Stimulated activated CD4-positive, alpha-beta T cell treated with anti-CD3 and anti-CD28 coated beads, TNF-alpha, amount 100 ng/mL, for 24 hours (primary cell): Measurements from ENCODE around the gene RAB1A.
"Not testable (repeated sequence)": the region's sequence is repeated elsewhere in the genome, so short reads cannot be mapped to it uniquely, and the experiment has no call there.

Experiments
- DNase-seq, 3 experiments: peaks; one replicate each; pipeline ENCODE4 v3.0.0-alpha.2; 2020; ENCODE audit warnings: low read depth in 3 of 3

Gene RAB1A

DNA sequence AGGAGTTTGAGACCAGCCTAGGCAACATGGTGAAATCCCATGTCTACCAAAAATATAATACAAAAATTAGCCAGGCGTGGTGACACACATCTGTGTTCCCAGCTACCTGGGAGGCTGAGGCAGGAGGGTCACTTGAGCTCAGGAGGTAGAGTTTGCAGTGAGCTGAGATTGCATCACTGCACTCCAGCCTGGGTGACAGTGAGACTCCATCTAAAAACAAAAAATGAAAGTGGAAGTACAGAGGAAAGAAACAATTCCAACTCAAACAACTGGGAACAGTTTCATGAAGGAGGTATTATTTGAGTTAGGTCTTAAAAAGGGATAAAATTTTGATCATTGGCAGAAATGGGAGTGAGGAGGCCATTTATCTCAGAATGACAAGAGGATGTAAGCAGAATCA lies 6.3 kb upstream of the RAB1A start:
- DNase-seq: no peak

DNA sequence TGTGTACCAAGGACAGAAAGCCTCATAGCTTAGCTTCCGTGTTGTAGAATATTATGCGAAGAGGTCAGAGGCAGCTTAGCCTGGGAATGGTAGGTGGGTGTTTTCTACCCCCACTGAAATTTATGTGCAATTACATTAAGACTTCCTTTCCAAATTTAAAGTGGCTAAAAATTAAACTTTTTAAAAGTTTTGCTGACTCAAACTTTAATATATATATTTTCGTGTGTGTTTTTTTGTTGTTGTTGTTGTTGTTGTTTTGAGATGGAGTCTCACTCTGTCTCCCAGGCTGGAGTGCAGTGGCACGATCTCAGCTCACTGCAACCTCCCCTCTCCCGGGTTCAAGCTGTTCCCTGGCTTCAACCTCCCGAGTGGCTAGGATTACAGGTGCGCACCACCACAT lies 4.3 kb upstream of the RAB1A start:
- DNase-seq: no peak

DNA sequence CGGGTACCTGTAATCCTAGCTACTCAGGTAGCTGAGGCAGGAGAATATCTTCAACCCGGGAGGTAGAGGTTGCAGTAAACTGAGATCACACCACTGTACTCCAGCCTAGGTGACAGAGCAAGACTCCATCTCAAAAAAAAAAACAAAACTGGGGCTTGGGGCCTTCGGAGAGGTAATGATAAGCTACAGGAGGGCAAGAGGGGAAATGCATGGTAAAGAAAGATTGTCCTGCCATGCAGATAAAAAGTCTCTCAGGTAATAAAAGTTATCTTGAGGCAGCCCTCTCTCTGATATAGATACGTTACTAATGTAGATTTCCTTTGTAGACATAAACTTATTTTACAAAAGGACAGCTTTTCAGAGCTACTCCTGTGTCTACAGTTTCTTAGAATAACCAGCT lies 3.7 kb upstream of the RAB1A start:
- DNase-seq: no peak

DNA sequence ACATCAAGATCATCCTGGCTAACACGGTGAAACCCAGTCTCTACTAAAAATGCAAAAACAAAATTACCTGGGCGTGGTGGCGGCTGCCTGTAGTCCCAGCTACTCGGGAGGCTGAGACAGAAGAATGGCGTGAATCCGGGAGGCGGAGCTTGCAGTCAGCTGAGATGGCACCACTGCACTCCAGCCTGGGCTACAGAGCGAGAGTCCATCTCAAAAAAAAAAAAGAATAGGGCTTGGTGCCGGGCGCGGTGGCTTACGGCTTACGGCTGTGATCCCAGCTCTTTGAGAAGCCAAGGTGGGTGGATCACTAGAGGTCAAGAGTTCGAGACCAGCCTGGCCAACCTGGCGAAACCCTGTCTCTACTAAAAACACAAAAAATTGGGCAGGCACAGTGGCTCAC lies 3.0 kb upstream of the RAB1A start:
- DNase-seq: not testable (repeated sequence)

DNA sequence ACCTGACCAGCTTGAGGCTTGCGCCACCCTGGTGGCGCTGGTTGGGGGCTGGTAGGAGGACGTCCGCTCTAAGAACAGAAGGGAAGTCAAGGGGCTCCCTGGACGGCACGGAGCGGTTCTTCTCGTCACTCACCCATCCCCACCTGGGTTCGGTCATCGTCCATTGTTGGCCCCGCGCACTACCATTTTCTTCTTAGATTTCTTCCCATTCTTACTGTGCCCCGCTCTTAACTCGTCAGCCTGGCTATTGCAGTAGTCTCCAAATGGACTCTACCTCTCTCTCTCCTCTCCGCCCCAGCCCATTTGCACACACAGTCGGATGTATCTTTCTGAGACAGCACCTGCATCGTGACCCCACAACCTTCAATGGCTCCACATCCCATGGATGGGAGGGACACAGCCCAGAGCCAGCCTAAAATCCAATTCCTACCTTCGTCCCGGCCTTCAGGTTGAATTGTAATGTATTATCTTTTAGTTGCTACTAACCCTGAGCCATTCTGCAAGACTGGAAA lies 814 bp upstream of the RAB1A start:
- DNase-seq: peak in 2 of 3 experiments; percentile 2 to 3

DNA sequence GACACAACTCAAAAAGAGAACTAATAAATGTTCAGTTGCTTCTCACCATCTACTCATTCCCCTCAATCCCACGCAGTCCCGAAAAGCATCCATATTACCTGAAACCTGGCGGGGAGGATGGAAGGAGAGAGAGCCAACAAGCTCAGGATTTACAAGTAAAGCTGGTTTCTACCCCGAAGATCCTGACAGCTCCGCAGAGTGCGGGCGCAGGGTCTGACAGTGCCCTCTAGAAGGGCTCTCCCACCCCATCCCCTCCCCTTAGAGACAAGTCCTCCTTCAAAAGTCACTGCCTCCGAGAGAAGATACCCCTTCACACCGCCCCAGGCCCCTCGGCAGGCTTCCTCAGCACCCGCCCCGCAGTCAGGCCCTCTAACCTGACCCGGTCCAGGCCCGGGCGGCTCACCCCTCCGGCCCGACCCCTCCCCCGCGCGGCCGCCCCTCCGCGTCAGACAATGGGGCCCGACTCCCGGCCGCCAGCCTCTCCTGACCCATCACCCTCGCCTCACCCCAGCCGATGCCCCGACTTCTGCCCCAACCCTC lies 550 bp downstream of the RAB1A start:
- peak in 1 of 3 experiments; percentile 24 for DNase-seq

DNA sequence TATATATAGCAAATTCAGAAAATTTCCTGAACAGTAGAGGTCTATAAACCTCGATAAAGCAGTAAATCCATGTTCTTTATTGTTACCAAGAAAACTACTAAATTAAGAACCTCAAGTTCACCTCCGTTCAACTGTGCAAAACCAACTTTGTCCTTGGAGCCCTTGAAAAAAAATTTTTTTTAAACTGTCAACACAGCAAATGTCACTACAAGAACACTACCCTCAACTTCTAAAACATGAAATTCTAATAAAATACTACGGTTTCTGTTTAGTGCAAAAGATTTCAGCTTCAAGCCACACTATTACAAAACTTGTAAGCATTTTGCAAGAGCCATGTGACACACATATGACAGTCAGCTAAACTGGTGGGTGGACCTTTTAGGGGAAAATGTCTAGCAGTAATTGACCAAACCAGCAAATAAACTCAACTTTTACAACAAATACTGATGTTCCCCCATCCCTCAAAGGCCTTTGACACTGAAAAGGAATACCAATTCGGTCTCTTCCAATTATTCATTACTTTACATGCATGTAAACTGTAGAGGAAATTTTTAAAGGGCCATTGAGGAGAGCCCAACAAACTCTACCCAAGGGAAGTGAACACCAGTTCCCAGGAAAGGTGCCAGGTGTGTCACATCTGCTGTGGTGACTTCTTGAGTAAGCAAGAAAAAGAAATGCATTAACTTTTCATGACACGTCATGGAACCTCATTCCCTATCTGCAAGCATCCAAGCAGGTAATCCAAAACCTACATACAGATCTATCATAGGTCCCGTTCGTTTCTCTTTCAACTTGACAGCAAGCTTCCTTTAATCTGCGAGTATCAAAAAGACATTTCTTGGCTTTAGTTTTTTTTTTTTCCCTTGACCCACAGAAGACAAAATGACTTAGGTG lies 1.4 kb downstream of the RAB1A start:
- DNase-seq: no peak

DNA sequence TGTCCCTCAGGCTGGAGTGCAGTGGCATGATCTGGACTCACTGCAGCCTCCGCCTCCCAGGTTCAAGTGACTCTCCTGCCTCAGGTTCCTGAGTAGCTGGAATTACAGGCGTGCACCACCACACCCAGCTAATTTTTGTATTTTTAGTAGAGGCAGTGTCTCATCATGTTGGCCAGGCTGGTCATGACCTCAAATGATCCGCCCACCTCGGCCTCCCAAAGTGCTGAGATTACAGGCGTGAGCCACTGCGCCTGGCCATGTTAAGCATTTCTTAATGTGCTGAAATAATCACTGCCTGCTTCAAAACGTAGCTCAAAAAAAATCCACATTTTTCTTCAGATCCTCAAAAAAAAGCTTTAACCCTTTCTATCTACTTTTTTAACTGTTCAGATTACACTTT lies 4.4 kb downstream of the RAB1A start:
- not testable (repeated sequence) for DNase-seq

DNA sequence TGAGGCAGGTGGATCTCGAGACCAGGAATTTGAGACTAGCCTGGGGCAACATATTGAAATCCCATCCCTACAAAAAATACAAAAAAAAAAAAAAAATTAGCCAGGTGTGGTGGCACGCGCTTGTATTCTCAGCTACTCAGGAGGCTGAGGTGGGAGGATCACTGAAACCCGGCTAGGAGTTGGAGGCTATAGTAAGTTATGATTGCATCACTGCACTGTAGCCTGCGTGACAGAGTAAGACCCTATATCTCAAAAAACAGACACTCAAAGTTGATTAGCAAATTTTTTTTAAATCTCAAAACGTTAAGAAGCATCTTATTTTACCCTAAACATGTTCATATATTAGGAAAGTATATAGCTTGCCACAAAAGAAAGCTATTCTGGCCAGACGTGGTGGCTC lies 7.6 kb downstream of the RAB1A start:
- DNase-seq: no peak

DNA sequence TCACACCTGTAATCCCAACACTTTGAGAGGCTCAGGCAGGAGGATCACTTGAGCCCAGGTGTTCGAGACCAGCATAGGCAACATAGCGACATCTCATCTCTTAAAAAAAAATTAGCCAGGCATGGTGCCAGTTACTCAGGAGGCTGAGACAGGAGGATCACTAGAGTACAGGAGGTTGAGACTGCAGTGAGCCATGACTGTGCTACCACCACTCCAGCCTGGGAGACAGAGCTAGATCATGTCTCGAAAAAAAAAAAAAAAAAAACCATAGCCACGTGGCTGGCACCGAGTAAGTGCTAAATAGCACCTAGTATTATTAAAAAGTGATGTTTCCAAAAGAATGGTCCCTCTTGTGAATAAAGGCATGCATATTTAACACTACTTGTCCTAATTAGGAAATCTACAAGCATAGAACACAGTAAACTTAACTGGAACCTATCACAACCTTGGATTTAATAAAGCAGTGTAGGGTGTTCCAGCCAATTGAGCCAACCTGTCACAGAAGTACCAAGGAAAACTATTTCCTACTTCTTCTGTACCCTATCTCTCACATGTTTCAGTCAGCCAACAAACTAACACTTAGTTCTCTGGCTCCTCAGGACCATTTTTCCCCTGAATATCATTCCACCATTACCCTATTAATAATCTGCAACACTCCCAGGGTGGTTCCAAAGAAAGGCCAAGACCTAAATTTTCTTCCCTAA lies 8.8 kb downstream of the RAB1A start:
- DNase-seq: no peak

DNA sequence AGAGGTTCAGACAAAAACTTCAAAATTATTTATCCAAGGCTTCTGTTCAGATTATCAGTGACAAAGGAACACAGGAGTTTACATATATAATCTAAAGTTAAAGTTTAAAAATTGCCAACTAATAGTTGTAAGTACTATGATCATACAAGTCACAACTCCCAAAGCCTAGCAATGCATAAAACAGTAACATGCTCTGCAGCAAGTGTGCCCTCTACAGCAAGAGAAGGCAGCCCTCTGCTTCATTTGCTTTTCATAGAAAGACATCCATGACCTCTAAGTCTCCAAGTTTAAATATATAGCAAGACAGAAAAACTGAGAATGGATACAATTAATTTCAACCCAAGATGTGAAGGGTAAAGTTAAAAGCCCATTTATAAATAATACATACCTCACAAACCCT lies 13.3 kb downstream of the RAB1A start:
- no peak for DNase-seq

DNA sequence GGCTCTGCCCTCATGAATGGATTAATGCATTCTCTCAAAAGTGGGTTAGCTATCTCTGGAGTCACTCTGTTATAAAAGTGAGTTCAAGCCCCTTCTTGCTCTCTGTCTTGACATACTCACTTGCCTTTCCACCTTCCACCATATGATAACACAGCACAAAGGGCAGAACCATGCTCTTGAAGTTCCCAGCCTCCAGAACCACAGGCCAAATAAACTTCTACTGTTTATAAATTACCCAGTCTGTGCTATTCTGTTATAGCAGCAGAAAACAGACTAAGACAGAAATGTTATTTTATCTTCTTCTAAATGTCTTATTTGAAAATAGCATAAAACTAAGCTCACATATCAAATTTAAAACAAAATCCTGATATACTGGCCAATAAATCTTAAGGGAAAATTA lies 15.0 kb downstream of the RAB1A start:
- no peak for DNase-seq

DNA sequence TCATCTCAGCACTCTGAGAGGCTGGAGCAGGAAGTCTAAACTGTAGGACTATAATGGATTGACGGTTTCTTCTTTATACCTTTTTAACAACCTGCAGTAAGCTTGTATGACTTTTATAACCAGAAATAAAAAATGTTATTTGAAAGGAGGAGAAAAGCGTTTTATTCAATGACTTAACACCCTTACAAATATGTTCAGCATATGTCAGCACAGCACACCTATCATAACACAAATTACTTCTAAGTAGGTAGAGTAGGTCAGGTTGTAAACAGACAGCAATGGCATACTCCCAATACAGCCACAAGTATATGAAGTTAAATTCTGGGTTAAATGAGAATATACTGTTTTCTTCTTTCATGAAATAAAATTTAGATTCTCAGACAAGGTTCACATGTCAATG lies 16.1 kb downstream of the RAB1A start:
- no peak for DNase-seq

DNA sequence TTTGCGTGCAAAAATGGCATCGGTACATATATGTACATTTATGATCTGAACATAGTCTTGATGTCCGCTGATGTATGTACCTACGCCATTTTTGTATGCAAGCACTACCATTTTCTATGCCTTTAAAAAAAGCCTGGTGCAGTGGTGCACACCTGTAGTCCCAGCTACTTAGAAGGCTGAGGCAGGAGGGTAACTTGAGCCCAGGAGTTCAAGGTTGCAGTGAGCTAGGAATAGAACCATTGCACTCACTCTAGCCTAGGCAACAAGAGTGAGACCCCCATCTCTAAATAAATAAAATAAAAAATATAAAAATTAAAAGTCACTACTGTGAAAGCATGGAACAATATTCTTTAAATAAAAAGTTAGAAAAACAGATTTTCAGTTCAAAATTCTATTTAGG lies 16.7 kb downstream of the RAB1A start:
- no peak for DNase-seq

DNA sequence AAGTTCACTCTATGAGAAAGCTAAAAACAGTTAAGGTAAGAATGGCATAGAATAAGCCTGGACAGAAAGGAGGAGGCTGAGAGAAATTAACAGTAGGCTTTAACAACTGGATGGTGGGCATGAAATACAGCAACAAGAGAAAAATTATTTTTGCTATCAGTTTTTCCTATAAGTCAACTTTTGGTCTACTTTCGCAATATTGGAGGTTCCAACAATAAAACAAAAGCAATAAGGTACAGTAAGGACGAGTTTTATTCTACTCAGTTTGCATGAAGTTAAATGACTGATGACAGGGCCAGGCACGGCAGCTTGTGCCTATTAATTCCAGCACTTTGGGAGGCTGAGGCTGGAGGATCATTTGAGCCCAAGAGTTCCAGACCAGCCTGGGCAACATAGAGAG lies 17.3 kb downstream of the RAB1A start:
- DNase-seq: no peak

DNA sequence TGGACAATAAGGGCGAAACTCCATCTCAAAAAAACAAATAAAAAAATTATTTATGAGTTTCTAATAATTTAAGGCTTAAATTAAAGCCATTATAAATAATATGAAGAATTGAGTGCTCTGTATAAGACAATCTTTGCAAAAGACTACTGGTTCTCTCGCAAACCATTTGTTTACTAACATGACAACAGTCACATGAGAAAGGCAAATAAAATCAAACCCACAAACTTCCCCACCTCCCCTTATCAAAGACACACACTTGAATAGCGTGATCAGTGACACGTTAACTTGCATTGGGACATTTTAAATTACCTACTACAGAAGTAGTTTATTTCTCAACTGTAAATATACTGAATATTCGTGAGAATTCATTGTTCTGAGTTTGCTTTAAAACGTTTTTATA lies 21.1 kb downstream of the RAB1A start:
- no peak for DNase-seq

DNA sequence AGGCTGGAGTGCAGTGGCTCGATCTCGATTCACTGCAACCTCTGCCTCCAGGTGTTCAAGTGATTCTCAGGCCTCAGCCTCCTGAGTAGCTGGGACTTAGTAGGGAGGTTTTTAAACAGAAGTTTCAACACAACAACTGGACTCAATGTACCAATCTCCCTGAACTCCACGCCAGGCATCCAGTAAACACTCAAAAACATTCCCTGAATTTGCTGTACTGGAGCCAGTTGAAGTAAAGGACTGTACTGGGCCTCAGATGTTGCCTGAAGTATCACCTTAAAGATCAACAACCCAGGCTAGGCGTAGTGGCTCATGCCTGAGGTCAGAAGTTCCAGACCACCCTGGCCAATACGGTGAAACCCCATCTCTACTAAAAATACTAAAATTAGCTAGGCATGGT lies 22.4 kb downstream of the RAB1A start:
- no peak for DNase-seq

DNA sequence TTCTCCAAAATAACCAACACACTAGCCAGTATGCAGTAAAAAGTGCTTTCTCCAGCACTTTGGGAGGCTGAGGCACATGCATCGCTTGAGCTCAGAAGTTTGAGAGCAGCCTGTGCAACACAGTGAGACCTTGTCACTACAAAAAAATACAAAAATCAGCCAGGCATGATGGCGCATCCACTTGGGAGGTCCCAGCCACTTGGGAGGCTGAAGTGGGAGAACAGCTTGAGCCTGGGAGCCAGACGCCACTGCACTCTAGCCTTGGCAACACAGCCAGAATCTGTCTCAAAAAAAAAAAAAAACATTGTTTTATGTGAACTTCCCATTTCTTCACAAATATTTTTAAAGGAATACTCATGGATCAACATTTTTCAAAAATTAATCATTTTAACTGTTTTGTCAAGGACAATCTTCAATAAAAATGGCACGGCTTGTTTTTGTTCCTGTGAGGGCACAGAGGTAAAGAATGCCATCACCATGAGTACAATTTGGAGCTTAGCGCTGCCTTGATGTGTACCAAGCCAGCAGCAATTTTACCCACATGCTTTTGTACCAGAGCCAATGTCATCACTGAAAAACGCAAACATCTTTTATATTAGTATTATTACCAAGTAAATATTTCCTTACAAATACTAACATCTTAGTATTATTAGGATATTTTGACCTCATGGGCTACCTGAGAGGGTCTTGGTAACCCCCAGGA lies 26.7 kb downstream of the RAB1A start:
- no peak for DNase-seq

DNA sequence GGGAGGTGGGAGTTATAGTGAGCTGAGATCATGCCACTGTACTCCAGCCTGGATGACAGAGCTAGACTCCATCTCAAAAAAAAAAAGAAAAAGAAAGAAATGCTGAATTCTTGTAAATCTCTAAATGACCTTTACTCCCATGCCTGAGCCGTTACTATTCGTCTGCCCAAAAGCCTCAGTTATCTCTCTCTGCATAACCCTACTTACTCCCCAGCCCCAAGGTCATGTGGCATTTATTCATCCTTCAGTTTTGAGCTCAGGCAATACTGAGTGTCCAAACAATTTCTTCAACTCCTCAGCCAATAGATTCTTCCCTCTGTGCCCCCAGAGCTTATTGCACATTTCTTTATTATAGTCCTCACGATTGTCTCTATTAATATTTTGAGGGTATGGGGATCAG lies 28.8 kb downstream of the RAB1A start:
- no peak for DNase-seq

DNA sequence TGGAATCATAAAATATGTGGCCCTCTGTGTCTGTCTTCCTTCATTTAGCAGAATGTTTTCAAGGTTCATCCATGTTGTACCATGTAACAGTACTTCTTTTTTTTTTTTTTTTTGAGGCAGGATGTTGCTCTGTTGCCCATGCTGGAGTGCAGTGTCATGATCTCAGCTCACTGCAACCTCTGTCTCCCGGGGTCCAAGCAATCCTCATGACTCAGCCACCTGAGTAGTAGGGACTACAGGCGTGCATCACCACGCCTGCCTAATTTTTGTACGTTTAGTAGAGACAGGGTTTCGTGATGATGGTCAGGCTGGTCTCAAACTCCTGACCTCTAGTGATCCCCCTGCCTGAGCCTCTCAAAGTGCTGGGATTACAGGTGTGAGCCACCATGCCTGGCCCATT lies 31.2 kb downstream of the RAB1A start:
- no peak for DNase-seq

DNA sequence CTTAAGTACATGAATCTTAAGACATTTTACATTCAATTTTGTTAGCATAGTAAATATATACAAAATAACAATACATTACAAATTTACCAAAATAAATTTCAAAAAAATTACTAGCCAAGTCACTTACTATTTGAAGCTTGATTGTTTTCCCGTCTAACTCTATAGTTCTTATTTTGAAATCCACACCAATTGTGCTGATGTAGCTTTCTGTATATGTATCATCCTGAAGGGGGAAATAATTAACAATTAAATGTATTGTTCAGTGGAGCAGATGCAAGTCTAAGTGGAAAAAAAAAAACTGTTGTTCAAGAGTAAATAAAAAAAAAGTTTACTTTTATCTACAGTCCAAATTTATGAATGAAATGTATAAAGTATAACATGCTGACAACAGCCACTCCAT lies 32.1 kb downstream of the RAB1A start:
- no peak for DNase-seq

DNA sequence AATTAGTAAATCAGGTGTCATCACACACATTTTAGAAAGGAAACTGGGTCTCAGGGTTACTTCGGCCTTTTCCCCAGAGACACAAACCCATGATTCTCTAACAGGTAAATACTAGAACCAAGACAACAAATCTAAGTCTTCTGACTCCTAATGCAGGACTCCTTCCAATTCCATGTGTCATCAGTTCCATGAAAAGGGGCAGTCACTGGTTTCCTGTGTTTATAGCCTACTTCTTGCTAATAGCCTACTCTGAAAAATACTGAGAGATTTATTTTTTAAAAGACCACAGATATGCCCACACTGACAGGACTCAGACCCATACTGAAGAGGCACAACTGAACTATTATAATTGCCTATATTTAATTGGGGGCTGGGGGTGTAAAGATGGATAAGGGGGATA lies 33.0 kb downstream of the RAB1A start:
- DNase-seq: no peak
